ENCODE data around the gene NEK3. TPM values are rescaled to one million over a fixed set of nuclear protein-coding genes. Genes with fewer than 3 reads are reported as not detected.
"Not testable (repeated sequence)": the region's sequence is repeated elsewhere in the genome, so short reads cannot be mapped to it uniquely, and the experiment has no call there.

NEK3 gene
- total RNA-seq, 1 experiment from 2014 or later = 33.1 TPM

DNA sequence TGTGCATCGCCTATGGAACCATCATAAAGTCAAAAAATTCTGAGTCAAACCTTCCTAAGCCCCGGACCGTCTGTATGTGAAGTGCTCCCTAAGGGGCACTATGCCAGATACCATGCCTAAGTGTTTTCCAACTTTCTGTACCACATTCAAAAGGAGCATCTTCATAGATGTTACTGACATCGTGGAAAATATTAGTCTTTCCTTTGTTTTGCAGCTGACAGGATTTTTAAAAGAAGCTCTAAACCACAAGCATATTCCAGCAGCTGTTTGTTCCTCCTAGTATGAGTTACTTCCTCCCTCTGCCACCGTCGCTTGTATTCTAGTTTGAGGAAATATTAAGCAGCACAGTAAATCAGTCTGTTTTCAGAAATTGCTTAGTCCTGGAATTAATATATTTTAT is 14.6 kb upstream of the NEK3 start:
- not testable (repeated sequence) for H3K9me3 ChIP-seq (ENCODE audit: low read length); H2AFZ ChIP-seq (ENCODE audit: low read length); H3K9ac ChIP-seq (ENCODE audit: low read length); DNase-seq; H3K27ac ChIP-seq (ENCODE audit: low read length); H3K9me2 ChIP-seq (replicated peaks; ENCODE audit: insufficient read depth, low read length); H3K27me3 ChIP-seq (ENCODE audit: low read length); H4K20me1 ChIP-seq (ENCODE audit: insufficient read depth, low read depth, low read length); H3K4me3 ChIP-seq (ENCODE audit: low read length); H3K4me1 ChIP-seq (ENCODE audit: low read length); H3K79me2 ChIP-seq (ENCODE audit: low read length); H3K4me2 ChIP-seq (ENCODE audit: low read depth, low read length, poor library complexity, severe bottlenecking)
- peaks cover 24% of the 10 kb centered on the region; the same call in 1 of the 2 replicates for H3K36me3 ChIP-seq (ENCODE audit: insufficient read depth, low read length)

DNA sequence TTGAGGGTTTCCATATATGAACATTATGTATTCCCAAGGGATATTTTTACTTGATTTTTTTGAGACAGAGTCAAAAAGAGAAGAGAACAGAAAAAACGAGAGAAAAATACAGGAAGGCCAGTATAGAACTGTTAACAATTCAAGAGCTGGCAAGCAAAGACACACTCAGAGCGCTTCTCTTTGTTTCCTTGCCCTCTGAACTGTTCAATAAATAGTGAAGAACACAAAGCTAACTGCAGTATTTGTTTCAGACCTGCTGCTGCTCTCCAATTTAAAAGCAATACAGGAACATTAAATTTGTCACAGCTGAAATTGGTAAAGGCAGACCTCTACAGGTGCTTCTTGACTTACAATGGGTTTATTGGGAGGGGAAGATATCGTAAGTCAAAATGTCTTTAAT is 14.0 kb upstream of the NEK3 start:
- no peak for DNase-seq
- Histone ChIP-seq H3K27me3 (ENCODE audit: low read length) (no peaks in the 10 kb centered on the region), H3K9me3 (ENCODE audit: low read length) (no peaks in the 10 kb centered on the region), H3K9me2 (replicated peaks; ENCODE audit: insufficient read depth, low read length) (no peaks in the 10 kb centered on the region), H2AFZ (ENCODE audit: low read length) (no peak overlapping the region), H3K9ac (ENCODE audit: low read length) (no peak overlapping the region), H3K79me2 (ENCODE audit: low read length) (no peaks in the 10 kb centered on the region), H3K27ac (ENCODE audit: low read length) (no peak overlapping the region), H3K36me3 (ENCODE audit: insufficient read depth, low read length) (peaks cover 23% of the 10 kb centered on the region; the same call in 1 of the 2 replicates), H4K20me1 (ENCODE audit: insufficient read depth, low read depth, low read length) (no peaks in the 10 kb centered on the region), H3K4me1 (ENCODE audit: low read length) (no peaks in the 10 kb centered on the region), H3K4me2 (ENCODE audit: low read depth, low read length, poor library complexity, severe bottlenecking) (no peak overlapping the region), H3K4me3 (ENCODE audit: low read length) (no peak overlapping the region)

DNA sequence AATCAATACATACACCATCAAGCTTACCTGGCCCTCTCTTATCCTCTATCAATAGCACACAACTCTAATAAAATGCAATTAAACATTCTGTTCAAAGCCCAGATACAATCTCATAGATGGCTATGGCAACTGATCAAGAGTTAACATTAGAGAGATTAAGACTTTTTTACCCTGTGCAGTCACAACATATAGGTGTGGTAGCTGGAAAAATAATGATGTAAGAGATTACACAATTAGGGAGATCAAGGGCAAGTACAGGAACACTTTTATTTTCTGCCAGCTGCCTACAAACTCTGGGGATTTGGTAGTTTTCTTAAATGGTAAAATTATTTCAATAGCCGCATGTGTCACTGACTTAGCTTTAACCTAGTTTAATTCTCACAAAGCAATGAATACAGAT is 12.3 kb upstream of the NEK3 start:
- H3K36me3 ChIP-seq (ENCODE audit: insufficient read depth, low read length) = peaks cover 15% of the 10 kb centered on the region; the same call in 1 of the 2 replicates
- H3K27me3 ChIP-seq (ENCODE audit: low read length); H2AFZ ChIP-seq (ENCODE audit: low read length); H3K79me2 ChIP-seq (ENCODE audit: low read length); H3K9me3 ChIP-seq (ENCODE audit: low read length); H3K4me3 ChIP-seq (ENCODE audit: low read length); H3K4me2 ChIP-seq (ENCODE audit: low read depth, low read length, poor library complexity, severe bottlenecking); H4K20me1 ChIP-seq (ENCODE audit: insufficient read depth, low read depth, low read length); H3K9ac ChIP-seq (ENCODE audit: low read length); H3K9me2 ChIP-seq (replicated peaks; ENCODE audit: insufficient read depth, low read length); DNase-seq; H3K27ac ChIP-seq (ENCODE audit: low read length); H3K4me1 ChIP-seq (ENCODE audit: low read length): not testable (repeated sequence)

DNA sequence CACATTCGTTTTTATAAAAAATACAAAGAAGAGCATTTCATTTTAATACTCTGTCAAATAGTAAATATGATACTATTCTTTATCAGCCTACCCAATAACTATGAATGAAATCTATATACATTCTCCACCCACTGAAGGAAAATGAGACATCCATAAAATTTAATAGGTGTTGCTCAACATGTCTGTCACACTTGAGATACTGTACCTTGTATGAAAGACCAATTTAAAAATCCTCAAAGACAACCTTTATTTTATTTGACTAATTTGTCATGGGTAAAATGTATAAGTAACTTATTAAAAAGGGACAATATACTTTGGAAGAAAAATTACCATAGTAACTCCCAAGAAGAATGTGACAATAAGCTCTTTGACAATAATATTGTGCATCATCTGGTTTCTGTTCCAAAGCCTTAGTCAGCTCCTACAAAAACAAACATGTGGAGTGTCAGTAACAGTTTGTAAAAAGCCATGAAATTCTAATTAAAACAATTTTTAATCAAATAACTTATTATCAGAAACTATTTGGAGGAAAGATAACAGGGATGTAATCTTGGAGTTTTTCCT is 11.5 kb upstream of the NEK3 start:
- not testable (repeated sequence) for H3K4me2 ChIP-seq (ENCODE audit: low read depth, low read length, poor library complexity, severe bottlenecking); H3K27me3 ChIP-seq (ENCODE audit: low read length); H3K4me3 ChIP-seq (ENCODE audit: low read length); DNase-seq; H2AFZ ChIP-seq (ENCODE audit: low read length); H3K79me2 ChIP-seq (ENCODE audit: low read length); H4K20me1 ChIP-seq (ENCODE audit: insufficient read depth, low read depth, low read length); H3K9me2 ChIP-seq (replicated peaks; ENCODE audit: insufficient read depth, low read length); H3K9ac ChIP-seq (ENCODE audit: low read length); H3K4me1 ChIP-seq (ENCODE audit: low read length); H3K27ac ChIP-seq (ENCODE audit: low read length); H3K9me3 ChIP-seq (ENCODE audit: low read length)
- H3K36me3 ChIP-seq (ENCODE audit: insufficient read depth, low read length) = peaks cover 15% of the 10 kb centered on the region; the same call in 1 of the 2 replicates

DNA sequence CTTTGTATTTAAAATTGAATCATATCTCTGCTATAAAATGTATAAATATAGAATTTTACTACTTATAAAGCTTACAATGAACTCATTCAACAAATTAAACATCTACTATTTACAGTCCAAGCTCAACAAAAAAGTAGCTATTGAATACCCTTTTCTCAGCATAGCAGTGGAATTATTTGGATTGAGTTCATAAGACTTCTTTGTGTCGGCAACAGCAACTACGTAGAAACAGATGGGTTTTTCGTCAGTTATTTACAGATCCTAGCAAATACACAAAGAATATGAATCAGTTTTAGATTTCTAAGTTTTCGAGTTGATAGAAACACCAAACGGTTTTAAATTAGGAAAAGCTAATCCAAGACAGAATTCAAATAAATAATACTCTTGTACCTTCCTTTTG is 10.4 kb upstream of the NEK3 start:
- Histone ChIP-seq H3K27me3 (ENCODE audit: low read length) (no peaks in the 10 kb centered on the region), H3K4me1 (ENCODE audit: low read length) (no peaks in the 10 kb centered on the region), H3K9me3 (ENCODE audit: low read length) (no peaks in the 10 kb centered on the region), H3K36me3 (ENCODE audit: insufficient read depth, low read length) (peaks cover 15% of the 10 kb centered on the region; the same call in 1 of the 2 replicates), H3K9ac (ENCODE audit: low read length) (no peak overlapping the region), H3K4me2 (ENCODE audit: low read depth, low read length, poor library complexity, severe bottlenecking) (no peak overlapping the region), H3K9me2 (replicated peaks; ENCODE audit: insufficient read depth, low read length) (no peaks in the 10 kb centered on the region), H4K20me1 (ENCODE audit: insufficient read depth, low read depth, low read length) (no peaks in the 10 kb centered on the region), H3K79me2 (ENCODE audit: low read length) (no peaks in the 10 kb centered on the region), H3K4me3 (ENCODE audit: low read length) (no peak overlapping the region), H3K27ac (ENCODE audit: low read length) (no peak overlapping the region), H2AFZ (ENCODE audit: low read length) (no peak overlapping the region)
- DNase-seq = no peak

DNA sequence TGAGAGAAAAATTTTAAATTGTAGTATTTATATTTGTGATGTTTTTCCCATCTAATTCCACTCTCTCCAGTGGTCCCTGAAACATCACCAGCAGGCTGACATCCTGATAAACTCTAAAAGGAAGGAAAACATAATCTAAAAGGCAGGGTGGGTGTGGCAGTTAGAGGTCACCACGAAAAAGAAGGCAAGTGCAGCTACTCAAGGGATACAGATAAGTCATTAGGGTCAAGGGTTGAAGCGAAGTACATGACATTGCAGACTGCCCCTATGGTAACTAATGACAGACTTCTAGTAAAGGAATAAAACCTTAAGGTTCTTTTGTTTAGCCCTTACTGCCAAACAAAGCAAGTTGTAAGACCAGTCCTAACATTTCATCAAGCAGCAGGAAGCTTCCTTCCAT is 6.0 kb upstream of the NEK3 start:
- no peak overlapping the region for H3K27ac ChIP-seq (ENCODE audit: low read length)

DNA sequence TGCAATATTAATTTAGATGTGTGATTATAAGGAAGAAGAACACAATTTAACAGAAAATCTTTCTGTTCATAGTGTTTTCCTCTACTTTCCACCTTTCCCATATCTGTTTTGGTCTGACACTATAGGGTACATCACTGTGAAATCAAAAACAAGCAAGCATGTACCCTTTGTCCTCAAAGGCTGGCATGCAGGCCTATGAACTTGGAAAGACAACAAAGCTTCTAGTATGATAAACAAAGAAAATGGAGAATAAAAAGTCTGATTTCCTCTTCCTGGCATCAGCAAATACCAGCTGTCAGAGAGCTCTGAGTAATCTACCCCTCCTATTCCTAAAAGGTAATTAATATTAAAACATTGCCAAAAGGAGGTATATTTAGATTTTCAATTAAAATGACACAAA is 5.6 kb upstream of the NEK3 start:
- H3K9me3 ChIP-seq (ENCODE audit: low read length) = no peaks in the 10 kb centered on the region
- H3K4me1 ChIP-seq (ENCODE audit: low read length) = peaks cover under 1% of the 10 kb centered on the region
- no peak overlapping the region for H3K4me2 ChIP-seq (ENCODE audit: low read depth, low read length, poor library complexity, severe bottlenecking)
- no peaks in the 10 kb centered on the region for H3K79me2 ChIP-seq (ENCODE audit: low read length)
- H3K27me3 ChIP-seq (ENCODE audit: low read length) = no peaks in the 10 kb centered on the region
- no peaks in the 10 kb centered on the region for H3K9me2 ChIP-seq (replicated peaks; ENCODE audit: insufficient read depth, low read length)
- no peak overlapping the region for H3K9ac ChIP-seq (ENCODE audit: low read length)
- H3K36me3 ChIP-seq (ENCODE audit: insufficient read depth, low read length) = peaks cover 3% of the 10 kb centered on the region; the same call in 1 of the 2 replicates
- DNase-seq = no peak
- H2AFZ ChIP-seq (ENCODE audit: low read length) = no peak overlapping the region
- no peak overlapping the region for H3K27ac ChIP-seq (ENCODE audit: low read length)
- no peak overlapping the region for H3K4me3 ChIP-seq (ENCODE audit: low read length)
- H4K20me1 ChIP-seq (ENCODE audit: insufficient read depth, low read depth, low read length) = no peaks in the 10 kb centered on the region

More for the DNA sequence above, 6.0 kb upstream of the NEK3 start:
- Histone ChIP-seq H3K9me2 (replicated peaks; ENCODE audit: insufficient read depth, low read length) (no peaks in the 10 kb centered on the region), H3K27me3 (ENCODE audit: low read length) (no peaks in the 10 kb centered on the region), H3K9me3 (ENCODE audit: low read length) (no peaks in the 10 kb centered on the region), H3K79me2 (ENCODE audit: low read length) (no peaks in the 10 kb centered on the region), H2AFZ (ENCODE audit: low read length) (no peak overlapping the region), H4K20me1 (ENCODE audit: insufficient read depth, low read depth, low read length) (no peaks in the 10 kb centered on the region), H3K36me3 (ENCODE audit: insufficient read depth, low read length) (peaks cover 4% of the 10 kb centered on the region; the same call in 1 of the 2 replicates), H3K4me3 (ENCODE audit: low read length) (no peak overlapping the region), H3K4me1 (ENCODE audit: low read length) (no peaks in the 10 kb centered on the region), H3K9ac (ENCODE audit: low read length) (no peak overlapping the region), H3K4me2 (ENCODE audit: low read depth, low read length, poor library complexity, severe bottlenecking) (no peak overlapping the region)
- no peak for DNase-seq

DNA sequence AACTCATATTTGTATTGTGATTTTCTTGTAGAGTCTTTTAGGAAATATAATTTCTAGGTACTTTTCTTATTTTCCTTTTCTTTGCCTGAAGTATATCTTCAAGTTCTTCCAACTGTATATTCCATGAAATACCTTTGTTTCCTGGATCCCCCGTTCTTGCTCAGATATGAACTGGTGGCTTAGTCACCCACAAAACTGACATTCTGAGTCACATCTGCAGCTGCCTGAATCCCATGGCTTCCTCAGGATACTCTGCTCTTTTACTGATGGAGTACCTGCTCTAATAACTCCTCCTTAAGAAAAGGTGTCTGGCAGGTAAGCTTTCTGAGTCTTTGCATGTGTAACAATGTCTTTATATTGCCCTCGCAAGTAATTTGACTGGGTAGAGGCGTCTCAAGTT is 4.5 kb upstream of the NEK3 start:
- H3K4me3 ChIP-seq (ENCODE audit: low read length); H3K79me2 ChIP-seq (ENCODE audit: low read length): not testable (repeated sequence)

More for the DNA sequence above, 4.5 kb upstream of the NEK3 start:
- DNase-seq; H2AFZ ChIP-seq (ENCODE audit: low read length); H3K27me3 ChIP-seq (ENCODE audit: low read length); H3K36me3 ChIP-seq (ENCODE audit: insufficient read depth, low read length); H4K20me1 ChIP-seq (ENCODE audit: insufficient read depth, low read depth, low read length); H3K4me1 ChIP-seq (ENCODE audit: low read length); H3K4me2 ChIP-seq (ENCODE audit: low read depth, low read length, poor library complexity, severe bottlenecking); H3K9me2 ChIP-seq (replicated peaks; ENCODE audit: insufficient read depth, low read length); H3K27ac ChIP-seq (ENCODE audit: low read length); H3K9me3 ChIP-seq (ENCODE audit: low read length); H3K9ac ChIP-seq (ENCODE audit: low read length): not testable (repeated sequence)

Measured in Karpas-422 (cell line).